Embryonic facial prominence (tissue), 1 donor: ENCODE data around the gene DUSP7.
"Not testable (repeated sequence)": the region's sequence is repeated elsewhere in the genome, so short reads cannot be mapped to it uniquely, and the experiment has no call there.

Experiments
- DNase-seq: peaks from one replicate; pipeline ENCODE4 v3.0.0-alpha.2; 2016; ENCODE audit errors: extremely low spot score

Gene DUSP7

GRCh38 chr3:52049503-52049902 is 6.9 kb downstream of the DUSP7 start:
- DNase-seq, result no peak

- no peak for DNase-seq
Observed at GRCh38 chr3:52047295-52047960, 8.9 kb downstream of the DUSP7 start.

GRCh38 chr3:52046902-52047239 is 9.5 kb downstream of the DUSP7 start:
- no peak for DNase-seq

GRCh38 chr3:52046186-52046901 is 10.0 kb downstream of the DUSP7 start:
- no peak for DNase-seq

- DNase-seq, result no peak
Observed at GRCh38 chr3:52044869-52045619, 11.3 kb downstream of the DUSP7 start.

- DNase-seq, result no peak
Observed at GRCh38 chr3:52043750-52044149, 12.6 kb downstream of the DUSP7 start.

GRCh38 chr3:52043039-52043438 is 13.3 kb downstream of the DUSP7 start:
- DNase-seq, result not testable (repeated sequence)

- no peak for DNase-seq
Observed at GRCh38 chr3:52041118-52041731, 15.1 kb downstream of the DUSP7 start.

- no peak for DNase-seq
Observed at GRCh38 chr3:52040600-52040999, 15.8 kb downstream of the DUSP7 start.

- DNase-seq, result no peak
Observed at GRCh38 chr3:52039846-52040245, 16.5 kb downstream of the DUSP7 start.

- no peak for DNase-seq
Observed at GRCh38 chr3:52039426-52039825, 16.9 kb downstream of the DUSP7 start.

- no peak for DNase-seq
Observed at GRCh38 chr3:52038227-52038626, 18.1 kb downstream of the DUSP7 start.

GRCh38 chr3:52037291-52037690 is 19.1 kb downstream of the DUSP7 start:
- no peak for DNase-seq

GRCh38 chr3:52036829-52037228 is 19.5 kb downstream of the DUSP7 start:
- DNase-seq, result no peak

- no peak for DNase-seq
Observed at GRCh38 chr3:52036222-52036694, 20.1 kb downstream of the DUSP7 start.

- DNase-seq, result no peak
Observed at GRCh38 chr3:52034651-52035050, 21.7 kb downstream of the DUSP7 start.

GRCh38 chr3:52034212-52034611 is 22.2 kb downstream of the DUSP7 start:
- DNase-seq, result no peak

- not testable (repeated sequence) for DNase-seq
Observed at GRCh38 chr3:52033748-52034147, 22.6 kb downstream of the DUSP7 start.

GRCh38 chr3:52032702-52033408 is 23.5 kb downstream of the DUSP7 start:
- no peak for DNase-seq

- no peak for DNase-seq
Observed at GRCh38 chr3:52031896-52032295, 24.5 kb downstream of the DUSP7 start.

- no peak for DNase-seq
Observed at GRCh38 chr3:52030714-52031310, 25.6 kb downstream of the DUSP7 start.
